Stimulated activated CD4-positive, alpha-beta T cell treated with anti-CD3 and anti-CD28 coated beads, Interleukin-15, amount 100 ng/mL, for 48 hours (primary cell): ENCODE measurements around the gene OMD.

ENCODE experiments used
- DNase-seq, 2 donors: peaks; one replicate each; pipeline ENCODE4 v3.0.0-alpha.2; 2020; ENCODE audit warnings: low read depth in 2 of 2

The OMD gene, protein sequence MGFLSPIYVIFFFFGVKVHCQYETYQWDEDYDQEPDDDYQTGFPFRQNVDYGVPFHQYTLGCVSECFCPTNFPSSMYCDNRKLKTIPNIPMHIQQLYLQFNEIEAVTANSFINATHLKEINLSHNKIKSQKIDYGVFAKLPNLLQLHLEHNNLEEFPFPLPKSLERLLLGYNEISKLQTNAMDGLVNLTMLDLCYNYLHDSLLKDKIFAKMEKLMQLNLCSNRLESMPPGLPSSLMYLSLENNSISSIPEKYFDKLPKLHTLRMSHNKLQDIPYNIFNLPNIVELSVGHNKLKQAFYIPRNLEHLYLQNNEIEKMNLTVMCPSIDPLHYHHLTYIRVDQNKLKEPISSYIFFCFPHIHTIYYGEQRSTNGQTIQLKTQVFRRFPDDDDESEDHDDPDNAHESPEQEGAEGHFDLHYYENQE

GRCh38 chr9:92424340-92424739 is at the start of gene OMD:
TSS of gene OMD (minus strand) at chr9:92424471. CDS start at chr9:92417558, 6,913 bp downstream.
- DNase-seq = no peak

- DNase-seq = no peak
Measured at GRCh38 chr9:92468206-92468605, 43.9 kb upstream of the OMD start.

DNA sequence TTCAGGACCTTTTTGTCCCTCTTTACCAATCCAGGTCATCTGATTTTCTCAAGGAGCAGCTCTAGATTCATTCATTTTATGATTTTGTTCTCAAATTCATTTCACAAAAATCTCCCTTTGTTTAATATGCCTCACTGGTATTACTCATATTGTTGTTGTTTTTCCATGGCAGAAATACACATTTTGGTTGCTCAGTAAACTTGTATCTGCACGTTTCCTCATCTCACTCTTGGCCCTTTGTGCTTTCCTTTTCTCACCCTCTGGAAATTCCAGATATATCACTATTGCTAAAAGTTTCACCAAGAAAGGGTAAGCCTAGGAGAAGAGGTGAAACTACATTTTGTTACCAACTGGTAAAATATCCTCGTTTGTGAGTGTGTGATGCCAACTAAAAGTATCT is 43.2 kb upstream of the OMD start:
- DNase-seq = no peak

DNA sequence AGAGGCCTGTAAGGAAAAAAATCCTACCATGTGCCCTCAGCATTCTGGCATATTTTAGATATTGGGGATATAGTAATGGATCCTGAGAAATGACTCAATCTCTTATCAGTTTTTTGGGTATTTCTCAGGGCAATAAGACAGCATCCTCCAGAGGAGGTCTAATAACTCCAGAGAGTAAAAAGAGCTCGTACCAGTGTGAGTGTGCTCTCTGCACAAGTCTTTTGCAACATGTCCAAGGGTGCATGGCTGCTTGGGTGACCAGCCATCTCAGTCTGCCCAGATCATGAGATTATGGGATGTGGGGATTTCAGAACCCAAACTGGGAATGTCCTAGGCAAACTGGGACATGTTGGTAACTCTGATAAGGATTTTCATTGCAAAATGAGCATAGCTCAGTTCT is 42.8 kb upstream of the OMD start:
- DNase-seq = no peak

DNA sequence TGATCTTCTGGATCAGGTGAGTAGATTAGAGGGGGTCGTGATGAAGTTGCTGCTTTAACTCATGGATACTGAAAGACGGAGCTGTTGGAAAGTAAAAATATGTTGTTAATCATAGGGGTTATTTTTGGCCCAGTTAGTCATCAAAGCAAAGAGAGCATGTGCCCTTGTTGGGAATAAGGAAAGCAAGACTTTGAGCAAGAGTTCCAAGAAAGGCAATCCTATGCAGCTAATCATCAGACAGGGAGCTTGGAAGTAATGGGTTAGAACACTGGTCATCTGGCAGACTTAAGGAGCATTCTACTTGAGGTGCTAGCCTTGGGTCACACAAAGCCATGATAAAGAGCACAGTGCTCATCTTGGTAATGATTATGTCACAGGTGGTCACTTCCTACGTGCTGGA is 39.7 kb upstream of the OMD start:
- no peak for DNase-seq

DNA sequence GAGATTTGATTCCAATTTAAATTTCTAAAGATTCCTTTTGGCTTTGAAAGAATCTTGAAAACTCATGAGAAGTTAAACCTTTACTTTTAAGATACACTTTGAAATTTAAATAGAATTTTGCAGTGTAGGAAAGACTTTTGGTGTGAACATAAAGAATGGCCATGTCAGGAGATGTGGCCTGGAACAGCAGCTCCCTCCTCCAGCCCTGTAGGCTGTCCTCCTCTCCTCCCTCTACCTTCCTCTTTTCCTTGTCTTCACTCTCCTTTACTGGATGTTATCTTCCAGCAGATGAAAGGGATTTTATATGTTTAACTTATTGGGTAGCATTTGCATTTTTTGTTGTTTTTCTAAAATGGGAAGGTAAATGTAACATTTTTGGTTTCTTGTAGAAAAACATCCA is 39.1 kb upstream of the OMD start:
- no peak for DNase-seq

DNA sequence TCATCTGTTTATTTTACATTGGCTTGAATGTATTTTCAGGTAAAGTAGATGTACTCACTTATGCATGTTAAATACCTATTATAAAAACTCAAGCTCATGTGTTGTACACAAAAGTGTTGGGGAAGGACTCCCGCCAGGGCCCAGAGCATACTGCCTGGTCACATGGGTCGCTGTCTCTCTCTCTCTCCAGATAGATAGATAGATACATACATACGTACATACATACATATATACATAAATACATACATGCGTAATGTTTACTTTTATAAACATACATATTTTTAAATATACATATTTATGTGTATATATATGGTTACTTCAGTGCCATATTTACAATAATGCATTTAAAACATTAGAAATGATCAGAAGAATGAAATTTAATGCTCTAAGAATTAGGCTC is 33.3 kb upstream of the OMD start:
- DNase-seq = no peak

DNA sequence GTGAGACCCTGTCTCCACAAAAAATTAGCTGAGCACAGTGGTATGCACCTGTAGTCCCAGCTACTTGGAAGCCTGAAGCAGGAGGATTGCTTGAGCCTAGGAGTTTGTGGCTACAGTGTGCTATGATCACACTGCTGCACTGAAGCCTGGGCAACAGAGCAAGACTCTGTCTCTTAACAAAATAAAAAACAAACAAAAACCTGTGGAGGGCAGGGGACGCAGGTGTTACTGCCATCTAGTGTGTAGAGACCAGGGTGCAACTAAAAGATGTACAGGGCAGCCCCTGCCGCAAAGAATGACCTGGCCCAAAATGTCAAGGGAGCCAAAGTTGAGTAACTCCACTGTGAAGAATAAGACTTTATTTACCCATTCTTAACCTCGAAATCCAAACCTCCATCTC is 30.9 kb upstream of the OMD start:
- no peak for DNase-seq

DNA sequence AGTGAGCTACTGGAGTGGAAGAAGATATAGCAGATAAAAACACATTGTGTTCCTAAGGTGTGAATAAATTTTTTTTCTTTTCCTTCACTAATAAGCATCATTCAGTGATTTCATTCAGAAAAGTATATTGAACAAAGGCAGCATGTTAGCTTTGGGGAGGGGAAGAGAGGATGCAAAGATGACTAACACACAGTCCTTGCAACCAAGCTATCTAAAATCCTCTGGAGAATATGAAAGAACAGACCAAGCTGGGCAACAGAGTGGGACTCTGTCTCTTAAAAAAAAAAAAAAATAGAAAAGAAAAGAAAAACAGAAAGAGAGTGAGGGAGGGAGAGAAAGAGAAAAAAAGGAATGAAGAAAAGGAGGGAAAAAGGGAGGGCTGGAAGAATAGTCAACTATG is 22.3 kb upstream of the OMD start:
- DNase-seq = no peak

DNA sequence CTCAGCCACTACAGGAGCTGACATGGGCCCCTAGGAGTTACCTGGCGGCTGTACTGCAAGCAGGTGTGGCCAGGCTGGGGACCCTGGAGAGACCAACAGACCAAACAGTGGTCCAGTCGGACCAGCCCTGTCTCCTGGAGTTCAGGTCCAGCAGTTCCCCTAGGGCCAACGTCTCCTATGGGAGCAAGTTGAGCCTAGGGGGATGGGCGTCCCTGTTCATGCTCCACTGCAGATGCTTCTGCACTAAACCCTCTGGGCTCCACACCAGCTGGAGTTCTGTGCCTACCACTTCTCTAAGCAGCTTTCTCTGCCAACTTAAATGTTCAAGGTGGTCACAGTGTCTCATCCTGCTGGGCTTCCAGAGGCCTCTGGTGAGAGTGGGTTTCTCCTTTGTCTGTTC is 20.6 kb upstream of the OMD start:
- no peak for DNase-seq

DNA sequence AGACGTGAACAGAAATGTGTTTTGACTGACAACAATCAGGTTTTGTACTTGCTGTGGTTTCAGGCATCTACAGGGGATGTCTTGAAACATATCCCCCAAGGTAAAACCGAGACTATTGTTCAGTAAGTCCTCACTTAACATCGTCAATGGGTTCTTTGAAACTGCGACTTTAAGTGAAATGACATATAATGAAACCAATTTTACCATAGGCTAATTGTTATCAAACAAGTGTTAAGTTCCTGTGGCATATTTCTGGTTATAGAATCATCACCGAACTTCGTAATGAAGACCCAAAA is 16.4 kb upstream of the OMD start:
- no peak for DNase-seq

GRCh38 chr9:92439921-92440750 is 15.9 kb upstream of the OMD start:
- no peak for DNase-seq

GRCh38 chr9:92438900-92439526 is 14.7 kb upstream of the OMD start:
- DNase-seq = no peak

GRCh38 chr9:92435263-92435662 is 11.0 kb upstream of the OMD start:
- no peak for DNase-seq

- no peak for DNase-seq
Measured at GRCh38 chr9:92432972-92433548, 8.8 kb upstream of the OMD start.

DNA sequence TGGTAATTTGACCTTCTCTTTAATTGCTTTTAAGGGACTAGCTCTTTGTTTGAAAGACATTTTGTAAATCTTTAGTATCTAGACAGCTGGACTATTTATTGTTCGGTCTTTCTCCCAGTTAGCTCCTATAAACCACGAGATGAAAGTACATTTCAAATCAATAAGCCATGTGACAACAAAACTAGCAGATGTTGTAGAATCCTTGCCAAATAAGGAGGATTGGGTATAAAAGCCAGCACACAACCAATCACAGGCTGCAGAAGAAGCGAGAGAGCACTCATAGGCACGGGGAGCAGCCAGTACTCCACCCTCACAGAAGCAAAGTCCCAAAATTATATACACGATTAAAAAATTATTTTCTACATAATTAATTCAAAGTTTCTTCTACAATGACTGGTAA is 8.1 kb upstream of the OMD start:
- DNase-seq = no peak

- DNase-seq = no peak
Measured at GRCh38 chr9:92429836-92430235, 5.6 kb upstream of the OMD start.

DNA sequence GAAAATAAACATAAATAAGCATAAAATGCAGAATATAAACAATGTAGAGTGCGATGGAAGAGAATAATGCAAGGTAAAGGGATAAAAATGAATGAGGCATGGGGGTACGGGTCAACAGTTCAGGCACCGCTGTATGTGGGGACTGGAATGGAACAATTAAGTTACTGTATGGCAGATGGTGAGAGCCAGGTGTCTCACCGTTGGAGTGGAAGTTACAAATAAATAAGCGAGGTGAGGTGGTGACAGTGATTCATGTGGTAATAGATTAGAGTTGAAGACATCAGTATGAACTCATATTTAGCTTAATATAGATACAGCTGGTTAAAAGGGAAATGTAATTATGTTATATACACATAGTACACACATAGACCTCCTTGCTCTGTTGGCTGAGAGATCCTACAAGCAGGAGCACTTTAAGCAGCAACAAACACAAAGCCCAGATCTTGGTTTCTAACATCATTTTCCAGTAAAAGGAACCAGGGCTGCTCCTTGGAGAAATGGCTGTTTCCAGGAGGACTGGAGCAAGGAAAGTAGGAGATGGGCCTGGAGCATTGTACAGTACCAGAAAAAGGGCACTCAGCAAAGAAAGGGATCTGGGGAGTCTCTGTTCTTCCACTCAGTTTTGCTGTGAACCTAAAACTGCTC is 2.4 kb upstream of the OMD start:
- no peak for DNase-seq

- DNase-seq = no peak
Measured at GRCh38 chr9:92425474-92425873, 1.2 kb upstream of the OMD start.

- DNase-seq = no peak
Measured at GRCh38 chr9:92423612-92424011, 659 bp downstream of the OMD start.

DNA sequence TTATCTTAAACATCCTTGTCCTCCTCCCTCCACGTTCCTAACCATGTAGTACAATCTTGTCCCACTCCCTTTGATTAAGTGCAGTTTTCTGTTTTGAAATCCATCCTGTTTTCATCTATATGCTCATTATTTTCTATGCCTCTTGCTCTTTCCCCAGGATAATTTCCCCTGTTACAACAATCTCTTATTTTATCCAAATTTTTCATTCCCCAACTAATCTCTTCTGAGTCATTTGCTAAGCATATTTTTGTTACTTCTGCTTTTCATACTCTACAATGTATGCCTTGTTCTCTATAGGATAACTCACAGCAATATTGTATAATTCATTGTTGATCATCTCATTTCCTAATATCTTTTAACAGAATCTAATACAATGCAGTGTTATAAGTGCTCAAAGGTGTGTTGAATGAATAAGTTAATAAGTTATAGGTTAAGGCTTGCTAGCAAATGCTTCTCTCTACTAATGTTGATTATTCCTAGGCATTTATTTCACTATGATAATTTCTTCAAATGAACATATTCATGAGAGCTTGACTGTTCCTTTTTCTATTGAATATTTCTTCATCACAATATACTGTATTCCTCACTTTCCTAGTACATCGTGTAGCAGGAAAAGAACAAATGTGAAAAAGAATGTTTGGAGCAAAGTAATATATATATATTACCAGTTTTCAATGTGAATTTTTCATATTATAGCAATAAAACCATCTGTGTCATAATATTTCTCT is 1.5 kb downstream of the OMD start:
- DNase-seq = no peak
